Right lobe of liver (tissue), 6 donors: Measurements from ENCODE around the gene PLEKHF1. TPM values are rescaled to one million over a fixed set of nuclear protein-coding genes. Genes with fewer than 3 reads are reported as not detected.

ENCODE experiments used
- ATAC-seq, 4 donors: fragments of 200-7000 bp; cut with Tn5 transposase; one replicate each; pipeline ENCODE4 v1.9.1; 2020; ENCODE audit warnings: mild to moderate bottlenecking in 4 of 4, moderate library complexity in 4 of 4
- DNase-seq, 3 donors: peaks; one replicate each; pipeline ENCODE4 v3.0.0-alpha.2; 2020
- H3K27ac ChIP-seq, 3 donors: fragments of 200-600 bp; one replicate each; pipeline ENCODE4 v1.8.0; 2022
- H3K27me3 ChIP-seq, 2 donors: fragments of 200-600 bp; one replicate each; pipeline ENCODE4 v1.8.0; 2022
- H3K36me3 ChIP-seq, 4 donors: fragments of 200-600 bp; sonication (generic) in 1 of 4; one replicate each; pipeline versions ENCODE4 v1.5.1 to v1.8.0; 2017 to 2022; ENCODE audit warnings: control low read depth in 1 of 4
- H3K4me1 ChIP-seq, 4 donors: fragments of 200-600 bp; sonication (generic) in 1 of 4; one replicate each; pipeline versions ENCODE4 v1.5.1 to v1.8.0; 2017 to 2022; ENCODE audit warnings: control low read depth in 1 of 4
- H3K4me3 ChIP-seq, 3 donors: fragments of 200-600 bp; one replicate each; pipeline ENCODE4 v1.8.0; 2022
- H3K9me3 ChIP-seq, 4 donors: fragments of 200-600 bp; sonication (generic) in 1 of 4; one replicate each; pipeline versions ENCODE4 v1.5.1 to v1.8.0; 2017 to 2022; ENCODE audit warnings: control low read depth in 1 of 4
- CTCF ChIP-seq, 4 donors: fragments of 200-600 bp in 3 of 4; fragments of 450-650 bp in 1 of 4; IDR thresholded peaks; one replicate each; pipeline versions ENCODE4 v1.5.1 to v1.8.0; 2016 to 2022; ENCODE audit warnings: antibody characterized with exemption in 4 of 4, mild to moderate bottlenecking in 2 of 4
- POLR2A ChIP-seq: fragments of 450-650 bp; IDR thresholded peaks from one replicate; pipeline ENCODE4 v1.6.1; 2017; ENCODE audit warnings: antibody characterized with exemption, mild to moderate bottlenecking
- WGBS: methylation state at CpG from one replicate; pipeline ENCODE4 v1.1.6; 2018; ENCODE audit warnings: low coverage, low lambda C conversion rate; ENCODE audit not compliant: insufficient coverage; ENCODE audit errors: missing lambda C conversion rate; 5-methylcytosine and 5-hydroxymethylcytosine counted together
- intact Hi-C, 2 donors: fragments of 100-400 bp; cut with DNase I; formaldehyde crosslinking; loops; one replicate each; pipeline versions ENCODE4 v1.11.2 to v1.14.1; 2022
- total RNA-seq, 6 experiments: library from RNA; depleted of rRNA in 2 of 6; stranded (reverse); fragments of >200 nt in 2 of 6; fragmentation: NEBNext Ultra II Directional in 3 of 6; extraction: Animal tissue kit (Norgen Biotek cat#: 25700) in 3 of 6; gene quantifications; one replicate each; pipeline versions ENCODE4 v1.1.0 to v1.2.4, GENCODE V29; 2016 to 2023
- donor health status: DM: no; HTN: yes; CAD: no.
- donor health status: DM: no; HTN: no; CAD: no.
- donor health status: DM: no; HTN: no; CAD: no.
- donor health status: DM: no; HTN: yes; CAD: no.
- donor health status: DM: no; HTN: yes; CAD: no.

Gene PLEKHF1
- total RNA-seq, 6 experiments from 2014 or later, result 5.6 to 13.8 (median 9.8) TPM

- Histone ChIP-seq H3K27me3 (no peaks in the 10 kb centered on the region), H3K4me1 (peaks cover 0 to 12% (median 5%) of the 10 kb centered on the region in 4 donors), H3K36me3 (no peaks in the 10 kb centered on the region), H3K27ac (no peak overlapping the region), H3K9me3 (no peaks in the 10 kb centered on the region), H3K4me3 (no peak overlapping the region)
- TF ChIP-seq CTCF (IDR thresholded peaks at IDR 0.05) (no peak), POLR2A (no peak)
- DNase-seq (peak in 1 of 3 donors; percentile 71), ATAC-seq (peak; percentile 83 to 94 (median 90))
- under 1% methylated on average over 8 of the region's 8 CpGs for WGBS
- intact Hi-C loops, result no loop called here
Measured at GRCh38 chr19:29645911-29646310, 19.4 kb upstream of the PLEKHF1 start.

GRCh38 chr19:29650772-29651387, 14.4 kb upstream of the PLEKHF1 start:
- intact Hi-C loops, result no loop called here
- no peaks in the 10 kb centered on the region for H3K27me3 ChIP-seq
- DNase-seq (no peak), ATAC-seq (no peak)
- H3K4me3 ChIP-seq, result no peak overlapping the region
- H3K27ac ChIP-seq, result no peak overlapping the region
- TF ChIP-seq POLR2A (no peak), CTCF (IDR thresholded peaks at IDR 0.05) (no peak)
- H3K9me3 ChIP-seq, result peaks cover 0 to 7% (median 0%) of the 10 kb centered on the region in 4 donors
- H3K36me3 ChIP-seq, result no peaks in the 10 kb centered on the region
- peaks cover 0 to 6% (median 3%) of the 10 kb centered on the region in 4 donors for H3K4me1 ChIP-seq
- WGBS, result 48% methylated on average over 6 of the region's 7 CpGs

- intact Hi-C loops, result no loop called here
- DNase-seq (no peak), ATAC-seq (no peak)
- Histone ChIP-seq H3K27ac (no peak overlapping the region), H3K9me3 (peaks cover 0 to 7% (median 0%) of the 10 kb centered on the region in 4 donors), H3K36me3 (no peaks in the 10 kb centered on the region), H3K4me1 (no peaks in the 10 kb centered on the region), H3K4me3 (no peak overlapping the region), H3K27me3 (no peaks in the 10 kb centered on the region)
- TF ChIP-seq POLR2A (no peak), CTCF (IDR thresholded peaks at IDR 0.05) (no peak)
- 71% methylated on average over 7 of the region's 7 CpGs for WGBS
Measured at GRCh38 chr19:29651622-29652394, 13.5 kb upstream of the PLEKHF1 start.

- H3K36me3 ChIP-seq, result no peaks in the 10 kb centered on the region
- DNase-seq (no peak), ATAC-seq (no peak)
- H3K4me3 ChIP-seq, result no peak overlapping the region
- 73% methylated on average over 4 of the region's 5 CpGs for WGBS
- TF ChIP-seq POLR2A (no peak), CTCF (IDR thresholded peaks at IDR 0.05) (no peak)
- H3K27me3 ChIP-seq, result no peaks in the 10 kb centered on the region
- H3K9me3 ChIP-seq, result peaks cover 0 to 7% (median 0%) of the 10 kb centered on the region in 4 donors
- no peaks in the 10 kb centered on the region for H3K4me1 ChIP-seq
- intact Hi-C loops, result no loop called here
- no peak overlapping the region for H3K27ac ChIP-seq
Measured at GRCh38 chr19:29653398-29653797, 11.9 kb upstream of the PLEKHF1 start.
